OCI-LY7 (cell line): ENCODE measurements around the gene GMDS.

ENCODE experiments used
- EZH2phosphoT487 ChIP-seq: fragments of 200-600 bp; sonication (generic); IDR thresholded peaks from 2 replicates; pipeline ENCODE4 v1.6.1; 2018; ENCODE audit warnings: low read depth, borderline replicate concordance, mild to moderate bottlenecking, mixed run types, antibody characterized with exemption, low read length, moderate library complexity, mixed read lengths
- TF ChIP-seq, protein P1 (sequence below): fragments of 200-600 bp; sonication (generic); conservative IDR thresholded peaks from 2 replicates; pipeline ENCODE4 v1.5.1; 2014; ENCODE audit warnings: mild to moderate bottlenecking, antibody characterized with exemption, low read length, moderate library complexity, mixed read lengths

DNA sequence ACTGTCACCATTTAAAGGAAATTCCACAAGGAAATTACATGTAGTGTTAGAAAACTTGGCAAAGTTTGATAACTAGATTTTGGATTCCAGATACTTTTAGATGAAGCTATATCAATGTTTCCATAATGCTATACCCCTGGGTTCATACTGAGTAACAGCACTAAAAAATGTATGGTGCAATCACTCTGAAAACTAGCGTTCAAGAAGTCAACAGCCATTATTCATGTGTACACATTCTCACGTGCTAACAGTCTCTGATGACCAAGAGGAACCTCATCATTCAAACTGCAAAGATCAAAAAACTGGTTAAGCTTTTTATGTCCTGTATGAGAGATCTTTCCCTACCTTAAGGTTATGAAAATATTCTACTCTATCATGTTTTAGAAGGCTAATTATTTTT, 197.6 kb downstream of the GMDS start:
- TF ChIP-seq, protein P1, sequence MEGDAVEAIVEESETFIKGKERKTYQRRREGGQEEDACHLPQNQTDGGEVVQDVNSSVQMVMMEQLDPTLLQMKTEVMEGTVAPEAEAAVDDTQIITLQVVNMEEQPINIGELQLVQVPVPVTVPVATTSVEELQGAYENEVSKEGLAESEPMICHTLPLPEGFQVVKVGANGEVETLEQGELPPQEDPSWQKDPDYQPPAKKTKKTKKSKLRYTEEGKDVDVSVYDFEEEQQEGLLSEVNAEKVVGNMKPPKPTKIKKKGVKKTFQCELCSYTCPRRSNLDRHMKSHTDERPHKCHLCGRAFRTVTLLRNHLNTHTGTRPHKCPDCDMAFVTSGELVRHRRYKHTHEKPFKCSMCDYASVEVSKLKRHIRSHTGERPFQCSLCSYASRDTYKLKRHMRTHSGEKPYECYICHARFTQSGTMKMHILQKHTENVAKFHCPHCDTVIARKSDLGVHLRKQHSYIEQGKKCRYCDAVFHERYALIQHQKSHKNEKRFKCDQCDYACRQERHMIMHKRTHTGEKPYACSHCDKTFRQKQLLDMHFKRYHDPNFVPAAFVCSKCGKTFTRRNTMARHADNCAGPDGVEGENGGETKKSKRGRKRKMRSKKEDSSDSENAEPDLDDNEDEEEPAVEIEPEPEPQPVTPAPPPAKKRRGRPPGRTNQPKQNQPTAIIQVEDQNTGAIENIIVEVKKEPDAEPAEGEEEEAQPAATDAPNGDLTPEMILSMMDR, result no peak
- TF ChIP-seq EZH2phosphoT487, result no peak
